IMR-90 (cell line): ENCODE results near the gene TECTA. TPM values are rescaled to one million over a fixed set of nuclear protein-coding genes. Genes with fewer than 3 reads are reported as not detected.
"Not testable (repeated sequence)": the region's sequence is repeated elsewhere in the genome, so short reads cannot be mapped to it uniquely, and the experiment has no call there.

ENCODE experiments used
- ATAC-seq: fragments of 200-7000 bp; cut with Tn5 transposase; 2 replicates; pipeline ENCODE4 v1.9.1; 2020; ENCODE audit warnings: low read depth, mild to moderate bottlenecking, moderate library complexity
- BruUV-seq: library from RNA; stranded (reverse); fragments of 400-500 nt; replicated peaks from 2 replicates; lab custom pipeline; 2021; lab: Mats Ljungman, UMichigan
- CTCF ChIA-PET: fragments of 300-600 bp; formaldehyde crosslinking; extraction: SDS; loops from one replicate; lab custom pipeline; 2021; ENCODE audit warnings: antibody characterized with exemption; lab: Yijun Ruan, JAX
- POLR2A ChIA-PET: fragments of 300-600 bp; sonication (Branson Sonifier 250); formaldehyde crosslinking; loops from one replicate; lab custom pipeline; 2022; ENCODE audit warnings: antibody characterized with exemption; ENCODE audit not compliant: unreplicated experiment; lab: Charles Lee
- DNase-seq: peaks from one replicate; pipeline ENCODE4 v3.0.0; 2013
- H2AFZ ChIP-seq: replicated peaks from 2 replicates; pipeline ENCODE3; 2013; ENCODE audit warnings: low read length, mild to moderate bottlenecking; ENCODE audit not compliant: poor library complexity
- H2AK5ac ChIP-seq: 2 replicates; pipeline ENCODE4 v1.6.1; 2013; ENCODE audit warnings: low read depth, low read length, inconsistent platforms
- H2AK9ac ChIP-seq: replicated peaks from 2 replicates; pipeline ENCODE3; 2013; ENCODE audit warnings: mild to moderate bottlenecking, low read depth, low read length, moderate library complexity; ENCODE audit not compliant: poor library complexity
- H2BK120ac ChIP-seq: 2 replicates; pipeline ENCODE4 v1.6.1; 2013; ENCODE audit warnings: low read depth, low read length, inconsistent platforms
- H2BK15ac ChIP-seq: 3 replicates; pipeline ENCODE4 v1.6.1; 2013; ENCODE audit warnings: low read depth, low read length, inconsistent platforms
- H2BK20ac ChIP-seq: 2 replicates; pipeline ENCODE4 v1.6.1; 2013; ENCODE audit warnings: low read depth, mild to moderate bottlenecking, inconsistent platforms, low read length, moderate library complexity
- H2BK5ac ChIP-seq: 2 replicates; pipeline ENCODE4 v1.6.1; 2013; ENCODE audit warnings: mild to moderate bottlenecking, low read depth, low read length, inconsistent platforms; ENCODE audit not compliant: poor library complexity, severe bottlenecking
- H3K14ac ChIP-seq: replicated peaks from 2 replicates; pipeline ENCODE4 v1.6.1; 2013; ENCODE audit warnings: low read depth, low read length, inconsistent platforms
- H3K18ac ChIP-seq: 2 replicates; pipeline ENCODE4 v1.6.1; 2013; ENCODE audit warnings: low read depth, low read length, control low read depth
- H3K23ac ChIP-seq: 2 replicates; pipeline ENCODE4 v1.6.1; 2013; ENCODE audit warnings: low read depth, low read length, inconsistent platforms
- H3K27ac ChIP-seq: 2 replicates; pipeline ENCODE4 v1.5.1; 2013; ENCODE audit warnings: mild to moderate bottlenecking, control low read depth, low read length; ENCODE audit not compliant: insufficient read depth
- H3K27me3 ChIP-seq: 2 replicates; pipeline ENCODE4 v1.6.1; 2013; ENCODE audit warnings: low read length; ENCODE audit not compliant: control insufficient read depth, insufficient read depth
- H3K36me3 ChIP-seq: 2 replicates; pipeline ENCODE4 v1.6.1; 2013; ENCODE audit warnings: low read length, mixed read lengths; ENCODE audit not compliant: control insufficient read depth, insufficient read depth
- H3K4ac ChIP-seq: 2 replicates; pipeline ENCODE4 v1.6.1; 2013; ENCODE audit warnings: low read depth, low read length, inconsistent platforms
- H3K4me1 ChIP-seq: 2 replicates; pipeline ENCODE4 v1.6.1; 2013; ENCODE audit warnings: low read length, mixed read lengths; ENCODE audit not compliant: control insufficient read depth, insufficient read depth
- H3K4me2 ChIP-seq: 2 replicates; pipeline ENCODE4 v1.6.1; 2013; ENCODE audit warnings: low read depth, mild to moderate bottlenecking, control low read depth, low read length, moderate library complexity
- H3K4me3 ChIP-seq: 2 replicates; pipeline ENCODE4 v1.5.1; 2013; ENCODE audit warnings: low read depth, mild to moderate bottlenecking, control low read depth, low read length, moderate library complexity; ENCODE audit not compliant: insufficient read depth
- H3K56ac ChIP-seq: 2 replicates; pipeline ENCODE4 v1.6.1; 2013; ENCODE audit warnings: low read length, inconsistent platforms; ENCODE audit not compliant: insufficient read depth; ENCODE audit errors: extremely low read depth
- H3K79me1 ChIP-seq, 2 experiments: 2 replicates each; pipeline ENCODE4 v1.6.1; 2013; ENCODE audit warnings: low read length in 2 of 2, inconsistent platforms in 1 of 2, low read depth in 1 of 2
- H3K9ac ChIP-seq: 2 replicates; pipeline ENCODE4 v1.6.1; 2013; ENCODE audit warnings: low read depth, low read length, control low read depth
- H3K9me1 ChIP-seq: 2 replicates; pipeline ENCODE4 v1.6.1; 2013; ENCODE audit warnings: low read length, inconsistent platforms; ENCODE audit not compliant: insufficient read depth
- H3K9me3 ChIP-seq: 2 replicates; pipeline ENCODE4 v1.6.1; 2013; ENCODE audit warnings: low read length; ENCODE audit not compliant: control insufficient read depth, insufficient read depth
- H4K20me1 ChIP-seq: 2 replicates; pipeline ENCODE4 v1.6.1; 2013; ENCODE audit warnings: low read length, inconsistent platforms; ENCODE audit not compliant: insufficient read depth
- H4K5ac ChIP-seq: 2 replicates; pipeline ENCODE4 v1.6.1; 2013; ENCODE audit warnings: mild to moderate bottlenecking, low read depth, low read length, control low read depth
- H4K8ac ChIP-seq, 2 experiments: 2 replicates each; pipeline ENCODE4 v1.6.1; 2013; ENCODE audit warnings: low read depth in 2 of 2, low read length in 2 of 2, control low read depth in 1 of 2, inconsistent platforms in 1 of 2
- H4K91ac ChIP-seq: 2 replicates; pipeline ENCODE4 v1.6.1; 2013; ENCODE audit warnings: low read depth, low read length, inconsistent platforms; ENCODE audit not compliant: insufficient read depth
- WGBS, 2 experiments: methylation state at CpG; one replicate each; pipeline versions ENCODE4 v1.1.5 to v1.1.7; 2013; ENCODE audit warnings: missing lambda C conversion rate in 2 of 2; ENCODE audit not compliant: insufficient read length in 1 of 2; ENCODE audit errors: extremely low coverage in 2 of 2; 5-methylcytosine and 5-hydroxymethylcytosine counted together
- dilution Hi-C: fragments of 300-500 bp; cut with HindIII; formaldehyde crosslinking; loops from one replicate; pipeline ENCODE4 v1.14.3; 2018; ENCODE audit warnings: low sequenced_read_pairs; ENCODE audit not compliant: unreplicated experiment
- in situ Hi-C: fragments of 300-500 bp; cut with MboI; formaldehyde crosslinking; loops from 3 replicates; pipeline ENCODE4 v1.14.3; 2019; ENCODE audit warnings: low sequenced_read_pairs, inconsistent platforms, mixed read lengths
- intact Hi-C: fragments of 100-400 bp; cut with micrococcal nuclease; formaldehyde crosslinking; loops from 2 replicates; pipeline ENCODE4 v1.10.0; 2022
- polyA plus RNA-seq, 3 experiments: library from polyadenylated mRNA; depleted of rRNA; stranded (reverse); fragments of >200 nt; gene quantifications; 2 replicates each; pipeline ENCODE4 v1.2.3, GENCODE V29; 2012; ENCODE audit warnings: low replicate concordance in 1 of 3
- total RNA-seq: library from RNA; depleted of rRNA; stranded (reverse); fragments of >200 nt; gene quantifications from 2 replicates; pipeline ENCODE4 v1.2.3, GENCODE V29; 2012

The TECTA gene
- total and polyA plus RNA-seq, 2 of the 4 experiments (the other 2 are of a cell fraction) = 0.17 to 0.18 TPM

DNA sequence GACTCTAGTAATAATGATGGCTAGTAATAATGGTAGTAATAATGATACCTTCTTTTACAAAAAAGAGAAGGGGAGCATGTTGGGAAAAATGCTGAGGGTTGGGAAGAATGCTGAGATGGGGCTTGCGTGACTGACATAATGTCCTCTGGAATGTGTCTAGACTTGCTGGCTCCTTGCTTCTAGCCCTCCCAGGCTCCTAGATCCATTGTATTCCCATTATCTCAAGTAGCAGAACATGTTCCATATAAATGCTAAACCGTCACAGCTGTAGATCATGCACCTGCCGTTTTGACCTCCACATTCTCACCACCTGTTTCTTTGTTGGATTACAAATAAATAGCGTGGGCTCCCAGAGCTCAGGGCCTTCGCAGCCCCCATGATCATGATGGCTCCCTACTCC lies 139.0 kb downstream of the TECTA start:
- BruUV-seq, H3K27me3 ChIP-seq, H3K4me3 ChIP-seq, ATAC-seq, H3K14ac ChIP-seq, H3K27ac ChIP-seq, H3K18ac ChIP-seq, H3K79me1 ChIP-seq, H2BK120ac ChIP-seq, H3K9ac ChIP-seq, H3K4me2 ChIP-seq, H3K36me3 ChIP-seq, CTCF ChIA-PET, in situ Hi-C loops, H2BK5ac ChIP-seq, H2BK15ac ChIP-seq, H4K8ac ChIP-seq, H3K4me1 ChIP-seq, H4K5ac ChIP-seq, H3K9me3 ChIP-seq, H3K4ac ChIP-seq, H2AK9ac ChIP-seq, H2BK20ac ChIP-seq, H3K56ac ChIP-seq, H3K23ac ChIP-seq, H4K20me1 ChIP-seq, dilution Hi-C loops, intact Hi-C loops, H3K9me1 ChIP-seq, H2AK5ac ChIP-seq, DNase-seq, POLR2A ChIA-PET, H2AFZ ChIP-seq, H4K91ac ChIP-seq: not testable (repeated sequence)
- WGBS, 2 experiments = 58% methylated on average over 2 of the region's 5 CpGs; no CpG with 5 or more reads in 1 of the 2 experiments
